ENCODE data around the gene VPS54. TPM values are rescaled to one million over a fixed set of nuclear protein-coding genes. Genes with fewer than 3 reads are reported as not detected.

The VPS54 gene
- polyA plus RNA-seq, 1 experiment, result 5.6 TPM

GRCh38 chr2:63880625-63881024 lies 138.6 kb downstream of the VPS54 start:
- H3K27me3 ChIP-seq (ENCODE audit: control insufficient read depth, insufficient read depth, low read length), result no peaks in the 10 kb centered on the region
- ChIA-PET POLR2A (no interaction called here), CTCF (no interaction called here)
- TF ChIP-seq CTCF (IDR thresholded peaks at IDR 0.05; ENCODE audit: insufficient read depth, low read depth, low read length), result no peak
- peaks cover 5% of the 10 kb centered on the region for H3K36me3 ChIP-seq (ENCODE audit: control insufficient read depth, insufficient read depth, low read length)
- no peak for DNase-seq (ENCODE audit: low read depth)
- H3K4me3 ChIP-seq (ENCODE audit: low read depth, low read length), result no peak overlapping the region

- no peak for DNase-seq (ENCODE audit: low read depth)
- ChIA-PET CTCF (no interaction called here), POLR2A (no interaction called here)
- Histone ChIP-seq H3K36me3 (ENCODE audit: control insufficient read depth, insufficient read depth, low read length) (peaks cover 5% of the 10 kb centered on the region), H3K27me3 (ENCODE audit: control insufficient read depth, insufficient read depth, low read length) (no peaks in the 10 kb centered on the region), H3K4me3 (ENCODE audit: low read depth, low read length) (no peak overlapping the region)
- TF ChIP-seq CTCF (IDR thresholded peaks at IDR 0.05; ENCODE audit: insufficient read depth, low read depth, low read length), result no peak
These were observed 139.3 kb downstream of the VPS54 start for GRCh38 chr2:63879876-63880433.

GRCh38 chr2:63878486-63878885 lies 140.7 kb downstream of the VPS54 start:
- CTCF ChIA-PET, result interaction anchor here (1.8 kb wide), 1 partner anchor 10 kb away, joined by 4 read pairs; no protein-coding TSS in a partner anchor
- no peak for DNase-seq (ENCODE audit: low read depth)
- Histone ChIP-seq H3K36me3 (ENCODE audit: control insufficient read depth, insufficient read depth, low read length) (peaks cover 9% of the 10 kb centered on the region), H3K27me3 (ENCODE audit: control insufficient read depth, insufficient read depth, low read length) (no peaks in the 10 kb centered on the region), H3K4me3 (ENCODE audit: low read depth, low read length) (no peak overlapping the region)
- no peak for TF ChIP-seq CTCF (IDR thresholded peaks at IDR 0.05; ENCODE audit: insufficient read depth, low read depth, low read length)
- POLR2A ChIA-PET, result no interaction called here

- Histone ChIP-seq H3K27me3 (ENCODE audit: control insufficient read depth, insufficient read depth, low read length) (no peaks in the 10 kb centered on the region), H3K4me3 (ENCODE audit: low read depth, low read length) (no peak overlapping the region), H3K36me3 (ENCODE audit: control insufficient read depth, insufficient read depth, low read length) (peaks cover 7% of the 10 kb centered on the region)
- POLR2A ChIA-PET, result no interaction called here
- CTCF ChIA-PET, result interaction anchor here (1.1 to 2.9 kb wide), 3 partner anchors 9 to 178 kb away, joined by 3 to 9 read pairs (median 4); no protein-coding TSS in a partner anchor
- no peak for TF ChIP-seq CTCF (IDR thresholded peaks at IDR 0.05; ENCODE audit: insufficient read depth, low read depth, low read length)
- DNase-seq (ENCODE audit: low read depth), result no peak
These were observed 142.9 kb downstream of the VPS54 start for GRCh38 chr2:63876311-63876710.

- Histone ChIP-seq H3K36me3 (ENCODE audit: control insufficient read depth, insufficient read depth, low read length) (peaks cover 6% of the 10 kb centered on the region), H3K27me3 (ENCODE audit: control insufficient read depth, insufficient read depth, low read length) (no peaks in the 10 kb centered on the region), H3K4me3 (ENCODE audit: low read depth, low read length) (no peak overlapping the region)
- no peak for DNase-seq (ENCODE audit: low read depth)
- no peak for TF ChIP-seq CTCF (IDR thresholded peaks at IDR 0.05; ENCODE audit: insufficient read depth, low read depth, low read length)
- ChIA-PET CTCF (interaction anchor here (1.1 to 2.9 kb wide), 3 partner anchors 9 to 177 kb away, joined by 3 to 9 read pairs (median 4); no protein-coding TSS in a partner anchor), POLR2A (no interaction called here)
These were observed 143.5 kb downstream of the VPS54 start for GRCh38 chr2:63875559-63876245.

Measured in BJ (cell line).